HepG2 (cell line): ENCODE measurements around the gene COBLL1. TPM values are rescaled to one million over a fixed set of nuclear protein-coding genes. Genes with fewer than 3 reads are reported as not detected.

Experiments used
- CBX1 ChIP-seq: IDR thresholded peaks from one replicate; pipeline ENCODE4 v1.6.1; 2016; ENCODE audit warnings: antibody characterized with exemption, low read depth
- CHCHD3 ChIP-seq: sonication (generic); formaldehyde crosslinking; IDR thresholded peaks from 2 replicates; pipeline ENCODE4 v1.8.0; 2022; ENCODE audit warnings: mild to moderate bottlenecking, missing genetic modification reagents, moderate library complexity
- HMG20A ChIP-seq: IDR thresholded peaks from 2 replicates; pipeline ENCODE4 v1.6.1; 2016; ENCODE audit warnings: borderline replicate concordance
- HNRNPL ChIP-seq: fragments of 200-400 bp; formaldehyde crosslinking; IDR thresholded peaks from 2 replicates; pipeline ENCODE4 v1.6.1; 2017; ENCODE audit warnings: mild to moderate bottlenecking, low read depth, low read length
- IKZF5 ChIP-seq: IDR thresholded peaks from 2 replicates; pipeline ENCODE4 v1.6.1; 2018; ENCODE audit warnings: missing genetic modification reagents, mild to moderate bottlenecking, missing compliant biosample characterization
- ISX ChIP-seq: sonication (generic); formaldehyde crosslinking; conservative IDR thresholded peaks from 2 replicates; pipeline ENCODE4 v1.5.0; 2020; ENCODE audit warnings: missing genetic modification reagents
- KLF16 ChIP-seq, 2 experiments: sonication (generic) in 1 of 2; formaldehyde crosslinking in 1 of 2; IDR thresholded peaks; 2 replicates each; pipeline versions ENCODE4 v1.6.1 to v1.8.0; 2016 to 2023; ENCODE audit warnings: missing genetic modification reagents in 2 of 2, missing compliant biosample characterization in 1 of 2
- MEF2D ChIP-seq: sonication (generic); formaldehyde crosslinking; IDR thresholded peaks from 2 replicates; pipeline ENCODE4 v1.5.1; 2020; ENCODE audit warnings: mild to moderate bottlenecking, missing genetic modification reagents
- MEIS1 ChIP-seq: sonication (generic); formaldehyde crosslinking; IDR thresholded peaks from 2 replicates; pipeline ENCODE4 v1.9.0; 2021; ENCODE audit warnings: mild to moderate bottlenecking, missing genetic modification reagents, moderate library complexity, borderline replicate concordance
- PBX3 ChIP-seq: sonication (generic); formaldehyde crosslinking; IDR thresholded peaks from 2 replicates; pipeline ENCODE4 v1.8.1; 2023; ENCODE audit warnings: missing genetic modification reagents, inconsistent platforms, borderline replicate concordance
- PHF20 ChIP-seq: sonication (generic); formaldehyde crosslinking; IDR thresholded peaks from 2 replicates; pipeline ENCODE4 v1.5.0; 2020; ENCODE audit warnings: mild to moderate bottlenecking, missing genetic modification reagents
- SALL2 ChIP-seq: sonication (generic); formaldehyde crosslinking; IDR thresholded peaks from 2 replicates; pipeline ENCODE4 v1.8.1; 2023; ENCODE audit warnings: mild to moderate bottlenecking, missing genetic modification reagents, inconsistent platforms
- SMAD1 ChIP-seq: sonication (generic); formaldehyde crosslinking; IDR thresholded peaks from 2 replicates; pipeline ENCODE4 v1.4.0; 2020; ENCODE audit warnings: missing genetic modification reagents, low read depth, mild to moderate bottlenecking, borderline replicate concordance
- SMAD9 ChIP-seq: sonication (generic); formaldehyde crosslinking; IDR thresholded peaks from 2 replicates; pipeline ENCODE4 v1.5.1; 2020; ENCODE audit warnings: mild to moderate bottlenecking, missing genetic modification reagents
- TOE1 ChIP-seq: sonication (generic); formaldehyde crosslinking; IDR thresholded peaks from 2 replicates; pipeline ENCODE4 v1.4.0; 2020; ENCODE audit warnings: mild to moderate bottlenecking, missing genetic modification reagents
- ZBTB10 ChIP-seq: sonication (generic); formaldehyde crosslinking; IDR thresholded peaks from 2 replicates; pipeline ENCODE4 v1.4.0; 2020; ENCODE audit warnings: missing genetic modification reagents, borderline replicate concordance
- ZNF136 ChIP-seq: sonication (generic); formaldehyde crosslinking; IDR thresholded peaks from 2 replicates; pipeline ENCODE4 v1.8.1; 2022; ENCODE audit warnings: low read depth, mild to moderate bottlenecking, moderate library complexity, missing genetic modification reagents
- ZNF18 ChIP-seq: sonication (generic); formaldehyde crosslinking; IDR thresholded peaks from 2 replicates; pipeline ENCODE4 v1.8.0; 2022; ENCODE audit warnings: mild to moderate bottlenecking, missing genetic modification reagents; ENCODE audit not compliant: insufficient replicate concordance
- ZNF234 ChIP-seq: sonication (generic); formaldehyde crosslinking; conservative IDR thresholded peaks from 2 replicates; pipeline ENCODE4 v1.5.1; 2020; ENCODE audit warnings: mild to moderate bottlenecking, missing genetic modification reagents
- ZNF281 ChIP-seq: sonication (generic); formaldehyde crosslinking; IDR thresholded peaks from 2 replicates; pipeline ENCODE4 v1.4.0; 2020; ENCODE audit warnings: missing genetic modification reagents, borderline replicate concordance
- ZNF317 ChIP-seq: sonication (generic); formaldehyde crosslinking; IDR thresholded peaks from 2 replicates; pipeline ENCODE4 v1.5.0; 2020; ENCODE audit warnings: mild to moderate bottlenecking, missing genetic modification reagents
- ZNF768 ChIP-seq: sonication (generic); formaldehyde crosslinking; IDR thresholded peaks from 2 replicates; pipeline ENCODE4 v1.4.0; 2020; ENCODE audit warnings: missing genetic modification reagents
- polyA plus RNA-seq, 8 experiments: library from polyadenylated mRNA; depleted of rRNA in 3 of 8; stranded (reverse) in 7 of 8; unstranded in 1 of 8; fragments of >200 nt; fragmentation: Illumina TruSeq in 4 of 8; extraction: Trizol in 4 of 8; gene quantifications; 2 replicates each; pipeline versions ENCODE4 v1.2.1 to v1.2.3, GENCODE V29; 2011 to 2016; ENCODE audit warnings: low read depth in 4 of 8, missing spikeins in 1 of 8, mixed read lengths in 1 of 8; ENCODE audit not compliant: insufficient read depth in 1 of 8
- total RNA-seq, 5 experiments: library from RNA; depleted of rRNA; stranded (reverse); fragments of >200 nt; fragmentation: Illumina TruSeq; extraction: Trizol; gene quantifications; 2 replicates each; pipeline ENCODE4 v1.2.3, GENCODE V29; 2016; ENCODE audit warnings: low read depth in 1 of 5

COBLL1 gene
- total and polyA plus RNA-seq, 2 of the 13 experiments (the other 11 are each of a cell fraction or from before 2014, with no cell fraction given) = 32.6 to 86.8 TPM

GRCh38 chr2:164694275-164694695, 147.3 kb downstream of the COBLL1 start (continued):
- TF ChIP-seq ZNF281 (CRISPR knock-in tag) (no peak), SALL2 (CRISPR knock-in tag) (no peak), ZNF18 (CRISPR knock-in tag) (no peak), ISX (CRISPR knock-in tag) (no peak), ZBTB10 (CRISPR knock-in tag) (no peak), PHF20 (CRISPR knock-in tag) (no peak), ZNF768 (CRISPR knock-in tag) (no peak), TOE1 (CRISPR knock-in tag) (no peak), SMAD9 (CRISPR knock-in tag) (no peak), PBX3 (CRISPR knock-in tag) (no peak), CHCHD3 (CRISPR knock-in tag) (no peak), ZNF136 (CRISPR knock-in tag) (no peak), MEIS1 (CRISPR knock-in tag) (no peak), CBX1 (no peak), HMG20A (CRISPR knock-in tag) (peak; percentile 59; the same call in 1 of the 2 replicates), MEF2D (CRISPR knock-in tag) (no peak), ZNF317 (CRISPR knock-in tag) (no peak), IKZF5 (CRISPR knock-in tag) (no peak), HNRNPL (no peak), SMAD1 (CRISPR knock-in tag) (no peak), KLF16 (CRISPR knock-in tag; IDR thresholded peaks at IDR 0.05) (no peak), ZNF234 (CRISPR knock-in tag) (no peak)
